Right forelimb (tissue), 1 donor: ENCODE data around the gene IL15RA.
"Not testable (repeated sequence)": the region's sequence is repeated elsewhere in the genome, so short reads cannot be mapped to it uniquely, and the experiment has no call there.

ENCODE experiments used
- DNase-seq: peaks from one replicate; pipeline ENCODE4 v3.0.0-alpha.2; 2018

IL15RA gene

DNA sequence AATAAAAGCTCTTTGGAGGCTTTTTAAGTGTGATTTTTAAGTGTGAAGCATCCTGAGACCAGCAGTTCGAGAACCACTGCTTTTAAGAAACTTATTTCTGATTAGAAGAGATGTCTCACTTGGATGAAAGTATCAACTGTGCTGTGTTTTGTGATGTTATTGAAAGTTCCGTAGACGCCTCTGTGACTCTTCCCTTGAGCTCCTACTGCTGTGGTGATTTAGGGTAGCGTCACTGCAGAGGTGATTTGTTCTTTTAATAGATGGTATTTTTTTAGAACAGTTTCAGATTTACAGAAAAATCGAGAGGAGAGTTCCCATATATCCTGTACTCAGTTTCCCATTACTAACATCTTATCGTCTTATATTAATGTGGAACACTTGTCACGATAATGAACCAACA is 57.8 kb downstream of the IL15RA start:
- no peak for DNase-seq

DNA sequence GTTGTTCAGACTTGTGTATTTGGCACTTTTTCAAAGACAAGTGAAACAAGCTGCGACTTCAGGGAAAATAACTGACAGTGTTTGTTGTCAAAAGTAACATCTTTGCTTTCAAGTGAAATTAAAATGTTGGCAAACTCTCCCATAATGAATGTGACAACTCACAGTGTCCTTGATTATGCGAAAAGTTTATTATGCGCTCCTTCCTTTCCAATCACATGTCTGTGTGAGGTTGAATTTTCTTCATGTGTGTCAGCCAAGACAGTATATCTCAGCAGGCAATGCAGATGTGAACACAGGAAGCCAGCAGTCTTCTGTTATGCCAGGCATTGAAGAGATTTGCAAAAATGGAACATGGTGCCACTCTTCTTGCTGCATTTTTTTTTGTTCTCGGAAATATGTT is 58.6 kb downstream of the IL15RA start:
- DNase-seq = no peak

DNA sequence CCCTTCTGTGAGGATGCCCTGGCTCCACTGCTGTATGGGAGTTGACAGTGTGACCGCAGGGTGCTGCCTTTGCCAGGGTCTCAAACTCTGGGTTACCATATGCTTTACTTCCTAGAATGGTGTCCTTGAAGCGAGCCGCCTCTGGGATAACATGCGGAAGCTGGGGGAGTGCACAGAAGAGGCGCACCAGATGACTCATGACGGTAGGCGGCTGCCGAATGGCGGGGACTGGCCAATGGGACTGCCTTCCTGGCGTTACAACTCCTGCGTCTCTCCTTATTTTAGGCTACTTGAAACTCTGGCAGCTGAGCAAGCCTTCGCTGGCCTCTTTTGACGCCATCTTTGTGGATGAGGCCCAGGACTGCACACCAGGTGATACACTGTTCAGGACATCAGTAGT is 60.0 kb downstream of the IL15RA start:
- DNase-seq = no peak

DNA sequence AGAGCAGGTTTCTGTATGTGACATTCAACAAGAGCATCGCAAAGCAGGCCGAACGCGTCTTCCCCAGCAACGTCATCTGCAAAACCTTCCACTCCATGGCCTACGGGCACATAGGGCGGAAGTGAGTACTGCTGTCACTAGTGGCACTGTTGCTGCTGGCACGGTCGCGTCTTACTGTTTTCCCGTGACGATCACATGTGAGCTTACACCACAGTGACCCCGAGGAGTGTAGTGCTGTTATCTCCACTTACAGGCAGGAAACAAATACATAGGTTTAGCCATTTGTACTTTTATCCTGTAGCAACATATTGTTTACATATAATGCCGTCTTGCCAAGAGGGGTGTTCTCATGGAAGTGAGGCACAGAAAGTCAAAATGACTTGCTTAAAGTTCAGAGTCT is 61.9 kb downstream of the IL15RA start:
- DNase-seq = no peak

- no peak for DNase-seq
Measured at GRCh38 chr10:5913736-5914135, 63.6 kb downstream of the IL15RA start.

DNA sequence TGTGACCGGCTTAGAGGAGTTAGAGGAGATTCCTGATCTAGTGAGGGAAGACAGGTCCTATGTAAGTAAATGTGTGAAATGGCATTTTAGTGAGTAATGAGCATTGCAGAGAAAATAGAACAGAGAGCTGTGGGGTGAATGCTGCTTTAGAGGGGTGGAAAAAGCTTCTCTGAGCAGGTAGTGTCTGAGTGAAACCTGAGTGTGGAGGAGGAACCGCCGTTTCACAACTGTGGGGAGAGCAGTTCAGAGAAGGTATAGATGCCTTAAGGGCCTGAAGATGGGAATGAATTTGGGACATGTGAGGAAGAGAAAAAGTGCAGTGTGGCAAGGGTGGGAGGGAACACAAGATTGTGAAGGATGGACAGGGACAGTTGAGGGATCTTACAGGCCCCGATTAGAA is 65.7 kb downstream of the IL15RA start:
- DNase-seq = no peak

- no peak for DNase-seq
Measured at GRCh38 chr10:5910323-5911100, 66.8 kb downstream of the IL15RA start.

- not testable (repeated sequence) for DNase-seq
Measured at GRCh38 chr10:5908676-5909075, 68.7 kb downstream of the IL15RA start.

DNA sequence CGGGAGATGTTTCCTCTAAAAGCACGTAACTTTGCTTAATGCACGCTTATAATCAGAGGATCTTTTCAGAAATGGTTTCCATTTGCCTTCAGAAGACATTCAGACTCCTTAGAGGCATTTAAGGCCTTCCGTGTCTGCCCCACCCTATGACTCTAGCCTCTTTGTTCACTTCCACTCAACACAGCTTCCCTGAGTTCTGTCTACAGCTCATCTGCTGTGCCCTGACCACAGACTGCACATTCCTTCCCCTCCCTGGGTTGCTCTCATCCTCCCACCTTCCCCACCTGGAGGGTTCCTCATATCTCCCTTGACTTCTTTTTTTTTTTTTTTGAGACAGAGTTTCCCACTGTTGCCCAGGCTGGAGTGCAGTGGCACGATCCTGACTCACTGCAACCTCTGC is 70.7 kb downstream of the IL15RA start:
- no peak for DNase-seq

DNA sequence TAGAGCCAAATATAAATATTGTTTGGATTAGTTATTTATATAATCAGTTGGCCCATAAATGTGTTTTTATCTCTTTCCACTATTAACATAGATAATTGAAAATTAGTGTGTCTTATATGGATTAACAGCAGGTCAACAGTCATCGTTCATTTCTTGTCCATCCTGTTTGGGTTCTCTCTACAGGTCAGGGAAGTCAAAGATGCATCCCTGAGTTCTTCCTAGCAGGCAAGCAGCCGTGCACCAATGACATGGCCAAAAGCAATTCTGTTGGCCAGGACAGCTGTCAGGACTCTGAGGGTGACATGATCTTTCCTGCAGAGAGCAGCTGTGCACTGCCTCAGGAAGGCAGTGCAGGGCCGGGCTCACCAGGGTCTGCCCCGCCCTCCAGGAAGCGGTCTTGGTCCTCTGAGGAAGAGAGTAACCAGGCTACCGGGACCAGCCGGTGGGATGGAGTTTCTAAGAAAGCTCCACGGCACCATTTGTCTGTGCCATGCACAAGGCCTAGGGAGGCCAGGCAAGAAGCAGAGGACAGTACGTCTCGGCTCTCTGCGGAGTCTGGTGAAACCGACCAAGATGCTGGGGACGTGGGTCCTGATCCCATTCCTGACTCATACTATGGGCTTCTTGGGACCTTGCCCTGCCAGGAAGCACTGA is 71.4 kb downstream of the IL15RA start:
- no peak for DNase-seq

DNA sequence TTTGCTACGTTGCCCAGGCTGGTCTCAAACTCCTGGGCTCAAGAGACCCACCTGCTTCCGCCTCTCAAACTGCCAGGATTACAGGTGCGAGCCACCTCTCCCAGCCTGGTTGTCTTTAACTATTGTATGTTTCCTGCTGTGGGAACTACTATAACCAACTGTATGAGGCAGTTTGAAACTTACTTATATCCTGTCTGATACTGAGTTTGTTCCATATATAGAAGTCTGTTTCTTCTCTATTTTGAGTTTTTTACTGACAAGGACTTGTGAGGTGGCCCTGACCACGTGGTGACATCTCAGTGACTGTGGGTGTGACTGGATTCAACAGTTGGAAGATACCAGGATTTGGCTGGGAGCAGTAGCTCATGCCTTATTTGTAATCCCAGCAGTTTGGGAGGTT is 73.1 kb downstream of the IL15RA start:
- DNase-seq = no peak

DNA sequence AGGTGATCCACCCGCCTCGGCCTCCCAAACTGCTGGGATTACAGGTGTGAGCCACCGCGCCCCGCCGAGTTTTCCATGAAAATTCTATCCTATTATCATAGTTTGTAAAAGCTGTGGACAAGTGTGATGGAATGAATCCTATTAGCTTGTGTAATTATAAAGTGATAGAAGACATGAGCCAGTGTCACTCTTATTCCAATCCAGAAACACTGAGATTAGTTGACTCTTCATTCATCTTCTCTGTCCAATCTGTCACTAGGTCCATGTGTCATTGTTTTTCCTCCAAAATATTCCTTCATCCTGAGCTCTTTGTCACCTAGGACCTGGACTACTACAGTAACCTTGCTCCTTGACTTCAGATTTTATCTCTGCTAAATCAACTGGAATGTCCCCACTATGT is 73.8 kb downstream of the IL15RA start:
- DNase-seq = no peak

- no peak for DNase-seq
Measured at GRCh38 chr10:5902511-5903274, 74.7 kb downstream of the IL15RA start.
